H1 (cell line): Measurements from ENCODE around the gene DNAJC11. TPM values are rescaled to one million over a fixed set of nuclear protein-coding genes. Genes with fewer than 3 reads are reported as not detected.

Source experiments
- CTCF ChIA-PET: fragments of 300-600 bp; sonication (Branson Sonifier 250); formaldehyde crosslinking; loops from one replicate; lab custom pipeline; 2021; ENCODE audit not compliant: partially characterized antibody; lab: Charles Lee
- POLR2A ChIA-PET: fragments of 300-600 bp; sonication (Branson Sonifier 250); formaldehyde crosslinking; loops from one replicate; lab custom pipeline; 2021; ENCODE audit warnings: inconsistent platforms; ENCODE audit not compliant: partially characterized antibody; lab: Charles Lee
- DNase-seq, 2 experiments: peaks; one replicate each; pipeline versions ENCODE4 v3.0.0 to v3.0.0-alpha.2; 2010 to 2022; ENCODE audit warnings: low spot score in 2 of 2, low read depth in 1 of 2, mixed read lengths in 1 of 2
- FAIRE-seq: peaks from 2 replicates; lab custom pipeline; 2011; peaks lifted over from hg19 to GRCh38; lab: Jason Lieb, UNC
- H2AFZ ChIP-seq: 2 replicates; pipeline ENCODE4 v1.8.1; 2012; ENCODE audit warnings: low read length, inconsistent platforms
- H2AK5ac ChIP-seq: 2 replicates; pipeline ENCODE4 v1.6.1; 2013; ENCODE audit warnings: low read depth, low read length
- H2BK120ac ChIP-seq: replicated peaks from 2 replicates; pipeline ENCODE3; 2013; ENCODE audit warnings: low read depth, low read length, inconsistent platforms
- H2BK12ac ChIP-seq: 2 replicates; pipeline ENCODE4 v1.6.1; 2013; ENCODE audit warnings: low read depth, low read length
- H2BK15ac ChIP-seq: 2 replicates; pipeline ENCODE4 v1.6.1; 2013; ENCODE audit warnings: low read length
- H2BK20ac ChIP-seq: 2 replicates; pipeline ENCODE4 v1.6.1; 2013; ENCODE audit warnings: low read length
- H2BK5ac ChIP-seq: 2 replicates; pipeline ENCODE4 v1.6.1; 2013; ENCODE audit warnings: low read depth, low read length
- H3K14ac ChIP-seq: 2 replicates; pipeline ENCODE4 v1.6.1; 2013; ENCODE audit warnings: inconsistent platforms; ENCODE audit not compliant: insufficient read length
- H3K18ac ChIP-seq: 2 replicates; pipeline ENCODE4 v1.6.1; 2013; ENCODE audit warnings: low read length; ENCODE audit errors: extremely low read depth
- H3K23ac ChIP-seq: 2 replicates; pipeline ENCODE4 v1.6.1; 2013; ENCODE audit warnings: inconsistent platforms; ENCODE audit not compliant: insufficient read length
- H3K23me2 ChIP-seq: 2 replicates; pipeline ENCODE4 v1.6.1; 2013; ENCODE audit warnings: low read depth, low read length
- H3K27ac ChIP-seq: 2 replicates; pipeline ENCODE4 v1.6.1; 2011; ENCODE audit warnings: low read depth, low read length, inconsistent platforms
- H3K27me3 ChIP-seq, 4 experiments: replicated peaks in 1 of 4; 1 replicate in 1 of 4; 2 replicates in 3 of 4; pipeline versions ENCODE4 v1.6.1 to v1.8.1; 2011 to 2013; ENCODE audit warnings: low read length in 3 of 4, mild to moderate bottlenecking in 3 of 4, inconsistent platforms in 2 of 4, mixed read lengths in 2 of 4, moderate library complexity in 1 of 4; ENCODE audit not compliant: control insufficient read depth in 3 of 4, insufficient read depth in 3 of 4; ENCODE audit errors: extremely low read depth in 1 of 4
- H3K36me3 ChIP-seq, 4 experiments: 2 replicates each; pipeline versions ENCODE4 v1.6.1 to v1.8.1; 2011 to 2013; ENCODE audit warnings: mild to moderate bottlenecking in 4 of 4, low read length in 3 of 4, moderate library complexity in 2 of 4, control low read depth in 1 of 4, inconsistent platforms in 1 of 4; ENCODE audit not compliant: insufficient read depth in 4 of 4, control insufficient read depth in 2 of 4
- H3K4ac ChIP-seq: replicated peaks from 2 replicates; pipeline ENCODE3; 2013; ENCODE audit warnings: low read length, low read depth, mixed read lengths, inconsistent platforms; ENCODE audit not compliant: insufficient read length
- H3K4me1 ChIP-seq, 4 experiments: replicated peaks in 1 of 4; 1 replicate in 1 of 4; 2 replicates in 3 of 4; pipeline versions ENCODE4 v1.6.1 to v1.8.1; 2011 to 2013; ENCODE audit warnings: low read length in 3 of 4, inconsistent platforms in 2 of 4, mixed read lengths in 1 of 4; ENCODE audit not compliant: insufficient read depth in 4 of 4, control insufficient read depth in 3 of 4
- H3K4me2 ChIP-seq, 2 experiments: 2 replicates each; pipeline versions ENCODE4 v1.6.1 to v1.8.1; 2011 to 2013; ENCODE audit warnings: low read depth in 2 of 2, low read length in 2 of 2, control low read depth in 1 of 2, inconsistent platforms in 1 of 2, mild to moderate bottlenecking in 1 of 2; ENCODE audit not compliant: insufficient read depth in 1 of 2
- H3K4me3 ChIP-seq, 4 experiments: fragments of 200-600, 300-600 bp in 1 of 4; sonication (generic), shearing (Covaris generic), sonication (Bioruptor Twin) in 1 of 4; 2 replicates each; pipeline versions ENCODE4 v1.5.1 to v1.8.1; 2011 to 2016; ENCODE audit warnings: low read length in 4 of 4, low read depth in 3 of 4, control low read depth in 2 of 4, inconsistent platforms in 2 of 4, mild to moderate bottlenecking in 2 of 4, mixed read lengths in 1 of 4, moderate library complexity in 1 of 4; ENCODE audit not compliant: insufficient read depth in 2 of 4; ENCODE audit errors: extremely low read depth in 1 of 4
- H3K56ac ChIP-seq: replicated peaks from 2 replicates; pipeline ENCODE3; 2013; ENCODE audit warnings: low read depth, mild to moderate bottlenecking, mixed read lengths, low read length, inconsistent platforms; ENCODE audit not compliant: insufficient read length
- H3K79me1 ChIP-seq: 2 replicates; pipeline ENCODE4 v1.6.1; 2013; ENCODE audit warnings: low read depth, low read length, control low read depth
- H3K79me2 ChIP-seq, 2 experiments: 2 replicates each; pipeline versions ENCODE4 v1.6.1 to v1.8.1; 2012 to 2013; ENCODE audit warnings: low read length in 2 of 2, mild to moderate bottlenecking in 2 of 2, inconsistent platforms in 1 of 2; ENCODE audit not compliant: insufficient read depth in 2 of 2, control insufficient read depth in 1 of 2
- H3K9ac ChIP-seq, 4 experiments: replicated peaks in 1 of 4; 1 replicate in 1 of 4; 2 replicates in 3 of 4; pipeline versions ENCODE4 v1.6.1 to v1.8.1; 2011 to 2013; ENCODE audit warnings: low read depth in 3 of 4, low read length in 3 of 4, control low read depth in 2 of 4, mild to moderate bottlenecking in 2 of 4, moderate library complexity in 2 of 4, inconsistent platforms in 1 of 4; ENCODE audit errors: extremely low read depth in 1 of 4
- H3K9me3 ChIP-seq, 2 experiments: 2 replicates each; pipeline versions ENCODE4 v1.6.1 to v1.8.1; 2012 to 2013; ENCODE audit warnings: mild to moderate bottlenecking in 2 of 2, moderate library complexity in 2 of 2, control low read depth in 1 of 2, inconsistent platforms in 1 of 2, low read depth in 1 of 2, low read length in 1 of 2, mixed read lengths in 1 of 2; ENCODE audit not compliant: insufficient read depth in 2 of 2
- H4K20me1 ChIP-seq, 2 experiments: replicated peaks in 1 of 2; 2 replicates each; pipeline versions ENCODE3 to v1.8.1; 2011 to 2013; ENCODE audit warnings: inconsistent platforms in 2 of 2, low read length in 2 of 2, mild to moderate bottlenecking in 1 of 2; ENCODE audit not compliant: insufficient read depth in 2 of 2, control insufficient read depth in 1 of 2
- H4K5ac ChIP-seq: 2 replicates; pipeline ENCODE4 v1.6.1; 2013; ENCODE audit warnings: low read length, low read depth, mixed read lengths, inconsistent platforms; ENCODE audit not compliant: insufficient read length
- H4K8ac ChIP-seq: 2 replicates; pipeline ENCODE4 v1.8.0; 2013; ENCODE audit warnings: mild to moderate bottlenecking, moderate library complexity, low read length, inconsistent platforms; ENCODE audit not compliant: insufficient read depth; ENCODE audit errors: extremely low read depth
- H4K91ac ChIP-seq: replicated peaks from 2 replicates; pipeline ENCODE3; 2013; ENCODE audit warnings: low read length, mixed read lengths, inconsistent platforms; ENCODE audit not compliant: insufficient read length
- SIRT6 ChIP-seq: IDR thresholded peaks from one replicate; pipeline ENCODE4 v1.7.1; 2012; ENCODE audit warnings: low read length, inconsistent platforms
- WGBS, 2 experiments: shearing (Covaris generic) in 1 of 2; methylation state at CpG; one replicate each; pipeline versions ENCODE4 v1.1.6 to v1.1.7; 2013 to 2015; ENCODE audit warnings: low lambda C conversion rate in 2 of 2, mixed read lengths in 2 of 2, inconsistent platforms in 1 of 2, low coverage in 1 of 2, missing lambda C conversion rate in 1 of 2; ENCODE audit not compliant: insufficient replicate concordance in 2 of 2, insufficient coverage in 1 of 2, insufficient read length in 1 of 2; ENCODE audit errors: extremely low coverage in 1 of 2, missing lambda C conversion rate in 1 of 2; 5-methylcytosine and 5-hydroxymethylcytosine counted together
- polyA plus RNA-seq, 7 experiments: library from polyadenylated mRNA; depleted of rRNA in 3 of 7; stranded (reverse) in 5 of 7; unstranded in 2 of 7; fragments of >200 nt in 5 of 7; fragments of 200-250 nt in 2 of 7; gene quantifications; 1 replicate in 5 of 7; 2 replicates in 1 of 7; 4 replicates in 1 of 7; pipeline versions ENCODE4 v1.2.1 to v1.2.3, GENCODE V29; 2011 to 2013; ENCODE audit warnings: missing spikeins in 2 of 7, mixed read lengths in 2 of 7
- total RNA-seq: library from RNA; stranded (reverse); fragmentation: NEBNext Ultra II Directional; extraction: Animal tissue kit (Norgen Biotek cat#: 25700); gene quantifications from 2 replicates; pipeline ENCODE4 v1.2.1, GENCODE V29; 2021
- TF ChIP-seq, protein P1 (sequence below): IDR thresholded peaks from 2 replicates; pipeline ENCODE4 v1.6.1; 2012; ENCODE audit warnings: inconsistent platforms

DNAJC11 gene
- total and polyA plus RNA-seq, 2 of the 8 experiments (the other 6 are each of a cell fraction or from before 2014, with no cell fraction given): 43.9 to 90.9 TPM

DNA sequence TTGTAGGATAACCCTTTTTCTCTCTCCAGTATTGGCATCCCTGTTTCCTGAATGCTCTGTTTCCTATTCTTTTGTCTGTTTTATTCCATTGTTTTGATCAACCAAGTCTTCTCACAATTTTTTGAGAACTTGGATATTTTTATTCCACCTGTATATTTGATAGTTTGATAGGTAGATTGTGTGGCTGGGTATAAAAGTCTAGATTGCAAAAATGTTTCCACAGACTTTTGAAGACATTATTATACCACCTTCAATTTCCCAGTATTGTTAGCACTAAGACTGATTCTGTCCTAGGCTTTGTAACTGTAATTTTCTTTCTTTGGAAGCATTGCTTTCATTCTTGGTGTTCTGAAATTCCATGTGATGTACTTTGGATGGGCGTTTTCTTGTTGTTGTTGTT is 9.6 kb upstream of the DNAJC11 start:
- H3K56ac ChIP-seq: no peak overlapping the region
- H2AK5ac ChIP-seq: no peak overlapping the region
- no peak overlapping the region for H3K4me2 ChIP-seq
- H3K14ac ChIP-seq: no peak overlapping the region
- H2BK15ac ChIP-seq: no peak overlapping the region
- ChIA-PET POLR2A (no interaction called here), CTCF (no interaction called here)
- WGBS, 2 experiments: 81% methylated on average over 1 of the region's 1 CpG; no CpG with 5 or more reads in 1 of the 2 experiments
- no peaks in the 10 kb centered on the region for H3K4me1 ChIP-seq
- H3K18ac ChIP-seq: no peak overlapping the region
- no peak for DNase-seq
- no peak overlapping the region for H2BK20ac ChIP-seq
- H4K5ac ChIP-seq: no peak overlapping the region
- FAIRE-seq: no peak
- H3K36me3 ChIP-seq: no peaks in the 10 kb centered on the region
- no peak overlapping the region for H3K27ac ChIP-seq
- H3K79me1 ChIP-seq: no peaks in the 10 kb centered on the region
- H3K9ac ChIP-seq: no peak overlapping the region
- H3K27me3 ChIP-seq: no peaks in the 10 kb centered on the region
- no peaks in the 10 kb centered on the region for H3K79me2 ChIP-seq
- no peak overlapping the region for H4K91ac ChIP-seq
- TF ChIP-seq, protein P1, sequence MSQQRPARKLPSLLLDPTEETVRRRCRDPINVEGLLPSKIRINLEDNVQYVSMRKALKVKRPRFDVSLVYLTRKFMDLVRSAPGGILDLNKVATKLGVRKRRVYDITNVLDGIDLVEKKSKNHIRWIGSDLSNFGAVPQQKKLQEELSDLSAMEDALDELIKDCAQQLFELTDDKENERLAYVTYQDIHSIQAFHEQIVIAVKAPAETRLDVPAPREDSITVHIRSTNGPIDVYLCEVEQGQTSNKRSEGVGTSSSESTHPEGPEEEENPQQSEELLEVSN: no peak
- TF ChIP-seq SIRT6: no peak
- H3K4ac ChIP-seq: no peak overlapping the region
- H4K20me1 ChIP-seq: no peaks in the 10 kb centered on the region
- no peak overlapping the region for H3K4me3 ChIP-seq
- H3K9me3 ChIP-seq: no peaks in the 10 kb centered on the region; a peak in 1 of 4 replicates
- no peak overlapping the region for H2BK12ac ChIP-seq
- no peak overlapping the region for H2AFZ ChIP-seq
- H3K23ac ChIP-seq: no peak overlapping the region
- H2BK120ac ChIP-seq: no peak overlapping the region
- no peak overlapping the region for H2BK5ac ChIP-seq
- no peak overlapping the region for H4K8ac ChIP-seq
- no peaks in the 10 kb centered on the region for H3K23me2 ChIP-seq
